Neural progenitor cell (in vitro differentiated cells): ENCODE measurements around the gene PLPPR2.

ENCODE experiments used
- EZH2 ChIP-seq: fragments of 200-600 bp; sonication (generic); IDR thresholded peaks from 2 replicates; pipeline ENCODE4 v1.6.1; 2017; ENCODE audit warnings: antibody characterized with exemption, mild to moderate bottlenecking, moderate library complexity
- EZH2phosphoT487 ChIP-seq: fragments of 200-600 bp; sonication (generic); IDR thresholded peaks from 2 replicates; pipeline ENCODE4 v1.6.1; 2017; ENCODE audit warnings: antibody characterized with exemption
- TF ChIP-seq, protein P1 (sequence below): fragments of 200-600 bp; sonication (generic); IDR thresholded peaks from 2 replicates; pipeline ENCODE4 v1.5.1; 2017; ENCODE audit warnings: antibody characterized with exemption, mild to moderate bottlenecking

DNA sequence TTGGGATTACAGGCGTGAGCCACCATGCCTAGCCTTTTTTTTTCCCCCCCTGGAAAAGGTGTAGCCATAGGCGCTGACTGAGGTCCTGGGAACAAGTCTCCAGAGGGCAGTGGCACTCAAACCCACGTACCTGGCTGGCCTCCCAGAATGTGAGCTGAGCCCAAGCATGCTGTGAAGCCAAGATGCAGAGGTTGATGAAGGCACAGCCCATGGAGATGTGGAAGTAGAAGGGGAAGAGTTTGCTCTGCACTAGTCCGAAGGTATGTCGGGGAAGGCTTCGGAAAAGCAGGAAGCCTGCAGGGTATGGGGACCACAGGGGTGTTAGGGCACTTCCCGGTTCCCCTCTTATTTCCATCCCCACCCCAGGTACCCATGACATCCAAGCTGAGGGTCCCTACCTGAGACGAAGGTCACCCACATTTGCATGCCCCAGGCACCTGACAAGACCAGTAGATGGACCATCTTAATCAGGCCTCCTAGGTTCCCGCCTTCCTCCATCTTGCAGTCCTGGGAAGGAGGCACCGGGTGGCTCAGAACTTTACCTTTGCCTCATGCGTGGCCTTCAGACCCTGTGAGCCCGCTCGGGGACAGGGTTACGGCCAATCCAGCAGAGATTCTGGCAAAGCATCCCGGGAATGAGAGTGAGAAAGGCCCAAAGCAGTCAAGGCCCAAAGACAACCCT, 10.0 kb upstream of the PLPPR2 start:
- TF ChIP-seq, protein P1, sequence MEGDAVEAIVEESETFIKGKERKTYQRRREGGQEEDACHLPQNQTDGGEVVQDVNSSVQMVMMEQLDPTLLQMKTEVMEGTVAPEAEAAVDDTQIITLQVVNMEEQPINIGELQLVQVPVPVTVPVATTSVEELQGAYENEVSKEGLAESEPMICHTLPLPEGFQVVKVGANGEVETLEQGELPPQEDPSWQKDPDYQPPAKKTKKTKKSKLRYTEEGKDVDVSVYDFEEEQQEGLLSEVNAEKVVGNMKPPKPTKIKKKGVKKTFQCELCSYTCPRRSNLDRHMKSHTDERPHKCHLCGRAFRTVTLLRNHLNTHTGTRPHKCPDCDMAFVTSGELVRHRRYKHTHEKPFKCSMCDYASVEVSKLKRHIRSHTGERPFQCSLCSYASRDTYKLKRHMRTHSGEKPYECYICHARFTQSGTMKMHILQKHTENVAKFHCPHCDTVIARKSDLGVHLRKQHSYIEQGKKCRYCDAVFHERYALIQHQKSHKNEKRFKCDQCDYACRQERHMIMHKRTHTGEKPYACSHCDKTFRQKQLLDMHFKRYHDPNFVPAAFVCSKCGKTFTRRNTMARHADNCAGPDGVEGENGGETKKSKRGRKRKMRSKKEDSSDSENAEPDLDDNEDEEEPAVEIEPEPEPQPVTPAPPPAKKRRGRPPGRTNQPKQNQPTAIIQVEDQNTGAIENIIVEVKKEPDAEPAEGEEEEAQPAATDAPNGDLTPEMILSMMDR = no peak
- no peak for TF ChIP-seq EZH2
- TF ChIP-seq EZH2phosphoT487 = no peak
